Measurements from ENCODE around the gene CPNE1. TPM values are rescaled to one million over a fixed set of nuclear protein-coding genes. Genes with fewer than 3 reads are reported as not detected.
"Not testable (repeated sequence)": the region's sequence is repeated elsewhere in the genome, so short reads cannot be mapped to it uniquely, and the experiment has no call there.

The CPNE1 gene
- total RNA-seq, 2 donors from 2014 or later: 269 to 280 TPM

GRCh38 chr20:35702051-35702823, 37.5 kb upstream of the CPNE1 start:
- Mint-ChIP-seq H3K27ac (peak overlapping the region; percentile 58), H3K36me3 (ENCODE audit: low read depth) (peaks cover 98% of the 10 kb centered on the region), H3K9me3 (no peaks in the 10 kb centered on the region), H3K4me1 (peaks cover 15% of the 10 kb centered on the region), H3K4me3 (no peak overlapping the region), H3K27me3 (no peaks in the 10 kb centered on the region)
- ATAC-seq (replicated peaks): no peak

- Mint-ChIP-seq H3K27ac (peak overlapping the region; percentile 95), H3K4me1 (peaks cover 16% of the 10 kb centered on the region), H3K27me3 (no peaks in the 10 kb centered on the region), H3K4me3 (peak overlapping the region; percentile 96), H3K9me3 (no peaks in the 10 kb centered on the region), H3K36me3 (ENCODE audit: low read depth) (peaks cover 90% of the 10 kb centered on the region)
- ATAC-seq (replicated peaks): no peak
These were observed 36.0 kb upstream of the CPNE1 start for GRCh38 chr20:35700625-35701148.

GRCh38 chr20:35699957-35700624, 35.4 kb upstream of the CPNE1 start:
- peaks cover 90% of the 10 kb centered on the region for H3K36me3 Mint-ChIP-seq (ENCODE audit: low read depth)
- no peaks in the 10 kb centered on the region for H3K9me3 Mint-ChIP-seq
- peak overlapping the region; percentile 96 for H3K4me3 Mint-ChIP-seq
- peaks cover 16% of the 10 kb centered on the region for H3K4me1 Mint-ChIP-seq
- no peaks in the 10 kb centered on the region for H3K27me3 Mint-ChIP-seq
- H3K27ac Mint-ChIP-seq: peak overlapping the region; percentile 95
- ATAC-seq (replicated peaks): no peak

GRCh38 chr20:35699127-35699956, 34.6 kb upstream of the CPNE1 start, which contains the start of the genes NFS1 and ROMO1:
Gene NFS1, minus strand, starts transcription at chr20:35699352. Its CDS starts 64 bp downstream, at chr20:35699288.
Gene ROMO1, plus strand, starts transcription at chr20:35699405. Its CDS starts 228 bp downstream, at chr20:35699633.
- no peaks in the 10 kb centered on the region for H3K9me3 Mint-ChIP-seq
- peak; percentile 96 for ATAC-seq (replicated peaks)
- peak within 1 kb of the TSS; percentile 96 for H3K4me3 Mint-ChIP-seq
- H3K27ac Mint-ChIP-seq: peak within 1 kb of the TSS; percentile 95
- peaks cover 16% of the 10 kb centered on the region for H3K4me1 Mint-ChIP-seq
- no peaks in the 10 kb centered on the region for H3K27me3 Mint-ChIP-seq
- H3K36me3 Mint-ChIP-seq (ENCODE audit: low read depth): peaks cover 90% of the 10 kb centered on the region

GRCh38 chr20:35698298-35699126, 33.8 kb upstream of the CPNE1 start:
- peaks cover 87% of the 10 kb centered on the region for H3K36me3 Mint-ChIP-seq (ENCODE audit: low read depth)
- peak; percentile 44 for ATAC-seq (replicated peaks)
- peak overlapping the region; percentile 95 for H3K27ac Mint-ChIP-seq
- no peaks in the 10 kb centered on the region for H3K27me3 Mint-ChIP-seq
- peak overlapping the region; percentile 96 for H3K4me3 Mint-ChIP-seq
- H3K9me3 Mint-ChIP-seq: no peaks in the 10 kb centered on the region
- H3K4me1 Mint-ChIP-seq: peaks cover 16% of the 10 kb centered on the region

GRCh38 chr20:35697696-35698297, 33.1 kb upstream of the CPNE1 start:
- H3K4me1 Mint-ChIP-seq: peaks cover 16% of the 10 kb centered on the region
- H3K4me3 Mint-ChIP-seq: peak overlapping the region; percentile 96
- H3K27me3 Mint-ChIP-seq: no peaks in the 10 kb centered on the region
- H3K9me3 Mint-ChIP-seq: no peaks in the 10 kb centered on the region
- H3K36me3 Mint-ChIP-seq (ENCODE audit: low read depth): peaks cover 87% of the 10 kb centered on the region
- ATAC-seq (replicated peaks): no peak
- peak overlapping the region; percentile 95 for H3K27ac Mint-ChIP-seq

- Mint-ChIP-seq H3K36me3 (ENCODE audit: low read depth) (peaks cover 82% of the 10 kb centered on the region), H3K27ac (no peak overlapping the region), H3K4me3 (no peak overlapping the region), H3K27me3 (no peaks in the 10 kb centered on the region), H3K9me3 (no peaks in the 10 kb centered on the region), H3K4me1 (peaks cover 16% of the 10 kb centered on the region)
- no peak for ATAC-seq (replicated peaks)
These were observed 31.3 kb upstream of the CPNE1 start for GRCh38 chr20:35695978-35696377.

- no peak overlapping the region for H3K4me3 Mint-ChIP-seq
- H3K9me3 Mint-ChIP-seq: no peaks in the 10 kb centered on the region
- no peak for ATAC-seq (replicated peaks)
- H3K36me3 Mint-ChIP-seq (ENCODE audit: low read depth): peaks cover 82% of the 10 kb centered on the region
- peaks cover 18% of the 10 kb centered on the region for H3K4me1 Mint-ChIP-seq
- no peaks in the 10 kb centered on the region for H3K27me3 Mint-ChIP-seq
- no peak overlapping the region for H3K27ac Mint-ChIP-seq
These were observed 30.6 kb upstream of the CPNE1 start for GRCh38 chr20:35695245-35695749.

- no peaks in the 10 kb centered on the region for H3K27me3 Mint-ChIP-seq
- peaks cover 79% of the 10 kb centered on the region for H3K36me3 Mint-ChIP-seq (ENCODE audit: low read depth)
- H3K4me3 Mint-ChIP-seq: no peak overlapping the region
- no peak overlapping the region for H3K27ac Mint-ChIP-seq
- ATAC-seq (replicated peaks): no peak
- H3K4me1 Mint-ChIP-seq: peaks cover 4% of the 10 kb centered on the region
- H3K9me3 Mint-ChIP-seq: no peaks in the 10 kb centered on the region
These were observed 25.6 kb upstream of the CPNE1 start for GRCh38 chr20:35690265-35690664.

- not testable (repeated sequence) for ATAC-seq (replicated peaks); H3K27me3 Mint-ChIP-seq; H3K4me3 Mint-ChIP-seq; H3K9me3 Mint-ChIP-seq; H3K27ac Mint-ChIP-seq; H3K4me1 Mint-ChIP-seq
- H3K36me3 Mint-ChIP-seq (ENCODE audit: low read depth): peaks cover 60% of the 10 kb centered on the region
These were observed 22.2 kb upstream of the CPNE1 start for GRCh38 chr20:35686872-35687271.

- H3K4me1 Mint-ChIP-seq; H3K27me3 Mint-ChIP-seq; ATAC-seq (replicated peaks); H3K9me3 Mint-ChIP-seq; H3K27ac Mint-ChIP-seq; H3K4me3 Mint-ChIP-seq: not testable (repeated sequence)
- H3K36me3 Mint-ChIP-seq (ENCODE audit: low read depth): peaks cover 62% of the 10 kb centered on the region
These were observed 20.7 kb upstream of the CPNE1 start for GRCh38 chr20:35685368-35685767.

GRCh38 chr20:35681960-35682359, 17.3 kb upstream of the CPNE1 start:
- Mint-ChIP-seq H3K4me1 (no peaks in the 10 kb centered on the region), H3K27me3 (no peaks in the 10 kb centered on the region), H3K36me3 (ENCODE audit: low read depth) (peaks cover 63% of the 10 kb centered on the region), H3K4me3 (no peak overlapping the region), H3K9me3 (no peaks in the 10 kb centered on the region), H3K27ac (no peak overlapping the region)
- no peak for ATAC-seq (replicated peaks)

Measured in activated T-helper 17 cell treated with anti-CD3 and anti-CD28 coated beads, Interleukin-2, amount 50 U/mL, for 72 hours (primary cell).